K562 (cell line): ENCODE results near the gene ETNK1. TPM values are rescaled to one million over a fixed set of nuclear protein-coding genes. Genes with fewer than 3 reads are reported as not detected.

Experiments used
- ATAC-seq: fragments of 200-7000 bp; cut with Tn5 transposase; 3 replicates; pipeline ENCODE4 v1.9.1; 2020; ENCODE audit warnings: moderate library complexity
- BruUV-seq: library from RNA; stranded (reverse); fragments of 400-500 nt; replicated peaks from 2 replicates; lab custom pipeline; 2021; lab: Mats Ljungman, UMichigan
- CTCF ChIA-PET: fragments of 300-600 bp; formaldehyde crosslinking; extraction: SDS; loops from one replicate; lab custom pipeline; 2021; ENCODE audit warnings: low intra/inter-chr PET ratio; lab: Yijun Ruan, JAX
- POLR2A ChIA-PET: fragments of 300-600, 350-650 bp; sonication (Branson Sonifier 250); formaldehyde crosslinking; extraction: SDS; loops from one replicate; lab custom pipeline; 2021; ENCODE audit warnings: antibody characterized with exemption, inconsistent platforms; lab: Yijun Ruan, JAX
- DNase-seq, 4 experiments: peaks; one replicate each; pipeline versions ENCODE4 v3.0.0 to v3.0.0-alpha.2; 2011 to 2018; ENCODE audit warnings: low spot score in 3 of 4, mixed read lengths in 3 of 4; ENCODE audit errors: extremely low read depth in 1 of 4
- FAIRE-seq: peaks from 2 replicates; lab custom pipeline; 2011; peaks lifted over from hg19 to GRCh38; lab: Jason Lieb, UNC
- H2AFZ ChIP-seq: 2 replicates; pipeline ENCODE4 v1.6.0; 2011; ENCODE audit warnings: low read depth, low read length, control low read depth, inconsistent platforms
- H3K27ac ChIP-seq: fragments of 200-600 bp; 3 replicates; pipeline ENCODE4 v1.8.0; 2011; ENCODE audit warnings: low read depth, mild to moderate bottlenecking, control low read depth, inconsistent platforms, low read length, moderate library complexity, mixed read lengths; ENCODE audit errors: extremely low read depth
- H3K27me3 ChIP-seq, 2 experiments: fragments of 300-600 bp in 1 of 2; 2 replicates in 1 of 2; 3 replicates in 1 of 2; pipeline versions ENCODE4 v1.6.0 to v1.8.0; 2011; ENCODE audit warnings: inconsistent platforms in 2 of 2, low read length in 2 of 2, mild to moderate bottlenecking in 1 of 2, mixed read lengths in 1 of 2, moderate library complexity in 1 of 2; ENCODE audit not compliant: control insufficient read depth in 2 of 2, insufficient read depth in 2 of 2
- H3K36me3 ChIP-seq: fragments of 300-600 bp; 3 replicates; pipeline ENCODE4 v1.8.0; 2011; ENCODE audit warnings: mild to moderate bottlenecking, low read length, inconsistent platforms; ENCODE audit not compliant: control insufficient read depth, insufficient read depth
- H3K4me1 ChIP-seq, 2 experiments: fragments of 200-600 bp in 1 of 2; replicated peaks in 1 of 2; 2 replicates in 1 of 2; 3 replicates in 1 of 2; pipeline versions ENCODE4 v1.5.1 to v1.8.0; 2011; ENCODE audit warnings: inconsistent platforms in 2 of 2, low read length in 2 of 2, mild to moderate bottlenecking in 1 of 2, mixed read lengths in 1 of 2, moderate library complexity in 1 of 2; ENCODE audit not compliant: control insufficient read depth in 2 of 2, insufficient read depth in 2 of 2
- H3K4me2 ChIP-seq: 2 replicates; pipeline ENCODE4 v1.6.1; 2011; ENCODE audit warnings: low read length, control low read depth, inconsistent platforms, mixed read lengths; ENCODE audit not compliant: insufficient read depth
- H3K4me3 ChIP-seq: fragments of 200-600 bp; sonication (generic), shearing (Covaris generic); 2 replicates; pipeline ENCODE4 v1.5.1; 2016; ENCODE audit warnings: control low read depth, inconsistent platforms
- H3K79me2 ChIP-seq: fragments of 200-600 bp; 3 replicates; pipeline ENCODE4 v1.8.0; 2011; ENCODE audit warnings: low read length, inconsistent platforms; ENCODE audit not compliant: control insufficient read depth, insufficient read depth
- H3K9ac ChIP-seq, 2 experiments: 2 replicates each; pipeline versions ENCODE4 v1.6.0 to v1.6.1; 2011; ENCODE audit warnings: low read depth in 2 of 2, low read length in 2 of 2, control low read depth in 1 of 2, inconsistent platforms in 1 of 2, mild to moderate bottlenecking in 1 of 2, mixed read lengths in 1 of 2; ENCODE audit not compliant: insufficient read depth in 1 of 2
- H3K9me1 ChIP-seq: one replicate; pipeline ENCODE4 v1.6.0; 2011; ENCODE audit warnings: inconsistent platforms, mild to moderate bottlenecking, low read length, moderate library complexity; ENCODE audit not compliant: control insufficient read depth, insufficient read depth
- H3K9me3 ChIP-seq: replicated peaks from 2 replicates; pipeline ENCODE4 v1.5.1; 2011; ENCODE audit warnings: low read depth, low read length, inconsistent platforms; ENCODE audit not compliant: control insufficient read depth, insufficient read depth
- H4K20me1 ChIP-seq: replicated peaks from 2 replicates; pipeline ENCODE4 v1.6.1; 2011; ENCODE audit warnings: low read length, inconsistent platforms, mixed read lengths; ENCODE audit not compliant: control insufficient read depth, insufficient read depth
- CBFB ChIP-seq: sonication (generic); formaldehyde crosslinking; IDR thresholded peaks from 2 replicates; pipeline ENCODE4 v1.4.0; 2020; ENCODE audit warnings: mild to moderate bottlenecking, missing genetic modification reagents
- CC2D1A ChIP-seq: fragments of 450-650 bp; IDR thresholded peaks from 2 replicates; pipeline ENCODE4 v1.6.1; 2017; ENCODE audit warnings: mild to moderate bottlenecking
- DDX20 ChIP-seq: fragments of 450-650 bp; IDR thresholded peaks from 2 replicates; pipeline ENCODE4 v1.6.1; 2016; ENCODE audit warnings: missing genetic modification characterization, low read depth, mild to moderate bottlenecking, missing compliant biosample characterization, moderate library complexity
- KLF1 ChIP-seq: fragments of 450-650 bp; IDR thresholded peaks from 2 replicates; pipeline ENCODE4 v1.6.1; 2016; ENCODE audit warnings: missing genetic modification characterization, missing compliant biosample characterization
- MCM3 ChIP-seq: fragments of 450-650 bp; IDR thresholded peaks from 2 replicates; pipeline ENCODE4 v1.6.1; 2016
- MTA3 ChIP-seq: fragments of 450-650 bp; formaldehyde crosslinking; IDR thresholded peaks from 2 replicates; pipeline ENCODE4 v1.6.1; 2017; ENCODE audit warnings: mild to moderate bottlenecking, borderline replicate concordance
- OTX1 ChIP-seq: fragments of 450-650 bp; formaldehyde crosslinking; IDR thresholded peaks from 2 replicates; pipeline ENCODE4 v1.4.0; 2022; ENCODE audit warnings: mild to moderate bottlenecking
- RBM39 ChIP-seq: fragments of 200-400 bp; formaldehyde crosslinking; optimal IDR thresholded peaks from 2 replicates; pipeline ENCODE3; 2018; ENCODE audit warnings: low read depth, low read length
- TAF15 ChIP-seq: fragments of 200-400 bp; formaldehyde crosslinking; IDR thresholded peaks from 2 replicates; pipeline ENCODE4 v1.6.1; 2017; ENCODE audit warnings: mild to moderate bottlenecking, low read depth, low read length, moderate library complexity
- ZBED1 ChIP-seq: IDR thresholded peaks from 2 replicates; pipeline ENCODE4 v1.6.1; 2014
- ZBTB12 ChIP-seq: fragments of 250-450 bp; sonication (Bioruptor Pico); IDR thresholded peaks from 2 replicates; pipeline ENCODE4 v1.4.0; 2020
- ZNF12 ChIP-seq: sonication (generic); formaldehyde crosslinking; IDR thresholded peaks from 2 replicates; pipeline ENCODE4 v1.4.0; 2020; ENCODE audit warnings: mild to moderate bottlenecking, missing genetic modification reagents
- ZNF23 ChIP-seq: fragments of 250-450 bp; sonication (Bioruptor Pico); IDR thresholded peaks from 2 replicates; pipeline ENCODE4 v1.4.0; 2020; ENCODE audit warnings: mild to moderate bottlenecking
- ZNF263 ChIP-seq: sonication (generic); formaldehyde crosslinking; IDR thresholded peaks from 2 replicates; pipeline ENCODE4 v1.8.0; 2022; ENCODE audit warnings: mild to moderate bottlenecking, missing genetic modification reagents, borderline replicate concordance
- ZNF316 ChIP-seq: fragments of 450-650 bp; IDR thresholded peaks from 2 replicates; pipeline ENCODE4 v1.6.1; 2016
- ZNF518B ChIP-seq: fragments of 250-450 bp; sonication (Bioruptor Pico); IDR thresholded peaks from 2 replicates; pipeline ENCODE4 v1.5.0; 2021; ENCODE audit warnings: mild to moderate bottlenecking, moderate library complexity
- WGBS: fragments of 100-300 bp; shearing (Covaris generic); methylation state at CpG from one replicate; pipeline ENCODE4 v1.1.6; 2016; ENCODE audit warnings: low coverage, mixed read lengths; ENCODE audit not compliant: insufficient coverage; ENCODE audit errors: missing lambda C conversion rate; 5-methylcytosine and 5-hydroxymethylcytosine counted together
- in situ Hi-C: fragments of 300-500 bp; cut with MboI; formaldehyde crosslinking; loops from 4 replicates; pipeline ENCODE4 v1.15.0; 2018; ENCODE audit warnings: inconsistent platforms, mixed read lengths
- intact Hi-C: fragments of 100-400 bp; cut with micrococcal nuclease; formaldehyde crosslinking; loops from 2 replicates; pipeline ENCODE4 v1.14.2; 2022
- polyA plus RNA-seq, 8 experiments: library from polyadenylated mRNA; depleted of rRNA in 4 of 8; stranded (reverse) in 5 of 8; unstranded in 3 of 8; fragments of >200 nt; fragmentation: Nextera tagmentation in 2 of 8; fragmentation: Illumina TruSeq in 1 of 8; extraction: Ambion mirVana in 2 of 8; extraction: Trizol in 1 of 8; gene quantifications; 2 replicates each; pipeline versions ENCODE4 v1.2.1 to v1.2.3, GENCODE V29; 2011 to 2014; ENCODE audit warnings: inconsistent platforms in 1 of 8, missing spikeins in 1 of 8
- total RNA-seq, 7 experiments: library from RNA; depleted of rRNA in 6 of 7; stranded (reverse); fragments of >200 nt in 6 of 7; fragmentation: Illumina TruSeq in 2 of 7; extraction: Trizol in 2 of 7; gene quantifications; 2 replicates each; pipeline versions ENCODE4 v1.2.1 to v1.2.3, GENCODE V29; 2011 to 2021; ENCODE audit warnings: low replicate concordance in 1 of 7

The ETNK1 gene
- total and polyA plus RNA-seq, 9 of the 15 experiments (the other 6 are each of a cell fraction or from before 2014, with no cell fraction given), result 10.0 to 70.5 (median 36.0) TPM

GRCh38 chr12:22700106-22700505, 75.1 kb downstream of the ETNK1 start:
- Histone ChIP-seq H4K20me1 (no peaks in the 10 kb centered on the region), H3K4me3 (no peak overlapping the region)
- WGBS, result 20% methylated on average over 1 of the region's 1 CpG
- POLR2A ChIA-PET, result interaction anchor here (0.8 to 0.9 kb wide), 2 partner anchors 13 to 16 kb away, joined by 3 read pairs; no protein-coding TSS in a partner anchor
- no peak for TF ChIP-seq ZNF518B (CRISPR knock-in tag)
- no peak for TF ChIP-seq KLF1 (tag)
- no peak for TF ChIP-seq ZNF12 (CRISPR knock-in tag)
- TF ChIP-seq MCM3, result no peak
- no peak for TF ChIP-seq RBM39
- no peak for TF ChIP-seq MTA3
- TF ChIP-seq ZBTB12 (CRISPR knock-in tag), result no peak
- TF ChIP-seq OTX1 (CRISPR knock-in tag), result no peak
- no peak for TF ChIP-seq ZNF316
- TF ChIP-seq ZBED1, result no peak
- no peak for TF ChIP-seq CC2D1A
- TF ChIP-seq CBFB (CRISPR knock-in tag), result no peak
- no peak for TF ChIP-seq TAF15
- no peak for TF ChIP-seq ZNF263 (CRISPR knock-in tag)
- TF ChIP-seq DDX20 (tag), result no peak
- TF ChIP-seq ZNF23 (CRISPR knock-in tag), result no peak
- TF ChIP-seq, all 486 proteins: peak for 0
- Histone ChIP-seq H3K9me3 (no peaks in the 10 kb centered on the region), H3K4me1 (peaks cover 0 to 4% of the 10 kb centered on the region in 2 experiments; a peak in 2 of 5 replicates), H3K9me1 (no peaks in the 10 kb centered on the region), H3K79me2 (no peaks in the 10 kb centered on the region), H3K4me2 (no peak overlapping the region), H3K36me3 (no peaks in the 10 kb centered on the region), H2AFZ (0 out of 2 replicates have a peak overlapping the region, but pooled peaks have one; percentile 26), H3K9ac (no peak overlapping the region), H3K27ac (no peak overlapping the region), H3K27me3 (no peaks in the 10 kb centered on the region)
- peak in 1 of 4 experiments; percentile 13 for DNase-seq
- BruUV-seq, result no TSS peak
- intact Hi-C loops, result no loop called here
- ATAC-seq, result peak; percentile 27; the same call in 2 of the 3 replicates
- in situ Hi-C loops, result no loop called here
- CTCF ChIA-PET, result no interaction called here
- FAIRE-seq, result no peak
